Measurements from ENCODE around the gene CARD11.
"Not testable (repeated sequence)": the region's sequence is repeated elsewhere in the genome, so short reads cannot be mapped to it uniquely, and the experiment has no call there.

The CARD11 gene

DNA sequence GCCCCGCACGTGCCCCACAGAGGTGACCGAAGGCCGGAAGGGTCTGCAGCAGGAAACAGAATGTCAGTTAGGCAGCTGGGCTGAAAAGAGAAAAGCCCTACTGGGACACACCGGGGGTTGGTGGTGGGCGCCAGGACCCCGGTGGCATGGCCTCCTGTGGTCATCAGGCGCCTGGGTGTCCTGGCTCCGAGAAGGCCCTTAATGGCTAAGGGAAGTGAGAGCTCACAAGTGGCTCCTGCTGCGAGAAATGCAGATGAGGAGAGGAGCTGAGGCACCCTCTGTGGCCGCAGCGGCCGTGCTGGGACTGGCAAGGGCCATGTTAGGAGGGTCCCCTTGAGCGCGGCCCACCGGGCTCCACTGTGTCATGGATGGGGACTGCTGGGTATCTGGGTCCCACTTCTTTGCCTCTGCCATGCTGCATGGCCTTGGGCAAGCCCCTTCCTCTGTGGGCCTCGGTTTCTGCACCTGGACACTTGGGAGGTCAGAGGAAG lies 120.3 kb downstream of the CARD11 start:
- TF ChIP-seq, protein P1, sequence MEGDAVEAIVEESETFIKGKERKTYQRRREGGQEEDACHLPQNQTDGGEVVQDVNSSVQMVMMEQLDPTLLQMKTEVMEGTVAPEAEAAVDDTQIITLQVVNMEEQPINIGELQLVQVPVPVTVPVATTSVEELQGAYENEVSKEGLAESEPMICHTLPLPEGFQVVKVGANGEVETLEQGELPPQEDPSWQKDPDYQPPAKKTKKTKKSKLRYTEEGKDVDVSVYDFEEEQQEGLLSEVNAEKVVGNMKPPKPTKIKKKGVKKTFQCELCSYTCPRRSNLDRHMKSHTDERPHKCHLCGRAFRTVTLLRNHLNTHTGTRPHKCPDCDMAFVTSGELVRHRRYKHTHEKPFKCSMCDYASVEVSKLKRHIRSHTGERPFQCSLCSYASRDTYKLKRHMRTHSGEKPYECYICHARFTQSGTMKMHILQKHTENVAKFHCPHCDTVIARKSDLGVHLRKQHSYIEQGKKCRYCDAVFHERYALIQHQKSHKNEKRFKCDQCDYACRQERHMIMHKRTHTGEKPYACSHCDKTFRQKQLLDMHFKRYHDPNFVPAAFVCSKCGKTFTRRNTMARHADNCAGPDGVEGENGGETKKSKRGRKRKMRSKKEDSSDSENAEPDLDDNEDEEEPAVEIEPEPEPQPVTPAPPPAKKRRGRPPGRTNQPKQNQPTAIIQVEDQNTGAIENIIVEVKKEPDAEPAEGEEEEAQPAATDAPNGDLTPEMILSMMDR (conservative IDR thresholded peaks at IDR 0.05), result no peak
- H3K27ac ChIP-seq, result no peak overlapping the region

- TF ChIP-seq, protein P1 (conservative IDR thresholded peaks at IDR 0.05), result no peak
- no peak overlapping the region for H3K27ac ChIP-seq
These were observed 120.8 kb downstream of the CARD11 start for GRCh38 chr7:2922866-2923265.

DNA sequence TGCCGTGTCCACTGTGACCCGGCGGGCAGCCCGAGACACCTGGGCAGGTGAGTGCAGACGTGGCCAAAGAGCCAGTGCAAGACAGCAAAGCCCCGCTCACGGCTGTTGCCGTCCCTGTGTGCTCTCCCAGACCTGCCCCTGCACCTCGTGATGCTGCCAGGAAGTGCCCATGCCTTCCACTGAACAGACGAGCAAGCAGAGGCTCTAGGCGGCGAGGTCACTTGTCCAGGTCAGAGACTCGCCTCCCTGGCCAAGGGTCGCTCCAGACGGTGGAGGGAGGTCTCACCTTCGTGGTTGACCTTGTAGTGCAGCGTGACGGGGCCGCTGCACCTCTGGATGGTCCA lies 121.3 kb downstream of the CARD11 start:
- TF ChIP-seq, protein P1 (conservative IDR thresholded peaks at IDR 0.05), result no peak
- H3K27ac ChIP-seq, result no peak overlapping the region

DNA sequence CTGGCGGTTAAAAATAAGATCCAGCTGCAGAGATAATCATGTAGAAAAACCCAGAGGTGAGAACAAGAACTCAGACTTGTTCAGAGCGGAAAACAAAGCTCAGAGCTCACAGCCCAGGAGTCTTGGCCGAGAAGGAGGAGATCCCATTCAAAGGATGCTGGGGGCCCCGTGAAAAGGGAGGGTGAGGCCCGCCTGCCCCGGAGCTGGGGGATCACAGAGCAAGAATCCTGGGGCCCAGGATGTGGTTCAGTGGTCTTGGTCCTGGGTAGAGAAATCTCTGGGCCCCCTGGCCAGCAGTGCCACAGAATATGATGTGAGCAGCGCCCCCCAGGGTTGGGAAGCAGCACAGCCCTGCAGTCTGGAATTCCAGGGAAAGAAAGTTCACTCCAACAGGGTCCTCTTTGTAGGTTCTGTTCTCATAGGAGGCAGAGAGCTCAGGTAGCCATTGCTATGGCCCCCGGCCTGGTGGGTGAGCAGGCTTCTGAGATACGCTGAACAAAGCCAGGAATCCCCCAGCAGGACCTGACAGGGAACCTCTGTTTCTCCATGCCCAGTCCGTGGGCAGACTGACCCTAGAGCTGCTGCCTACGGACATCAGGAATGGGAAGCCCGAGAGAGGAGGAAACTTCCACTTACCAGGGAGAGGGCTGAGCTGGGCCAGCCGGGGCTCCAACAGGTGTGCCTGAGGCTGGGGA lies 121.9 kb downstream of the CARD11 start:
- no peak overlapping the region for H3K27ac ChIP-seq
- TF ChIP-seq, protein P1 (conservative IDR thresholded peaks at IDR 0.05), result no peak; the same call in 1 of the 2 replicates

- no peak overlapping the region for H3K27ac ChIP-seq
- TF ChIP-seq, protein P1 (conservative IDR thresholded peaks at IDR 0.05), result no peak
These were observed 122.6 kb downstream of the CARD11 start for GRCh38 chr7:2920956-2921652.

DNA sequence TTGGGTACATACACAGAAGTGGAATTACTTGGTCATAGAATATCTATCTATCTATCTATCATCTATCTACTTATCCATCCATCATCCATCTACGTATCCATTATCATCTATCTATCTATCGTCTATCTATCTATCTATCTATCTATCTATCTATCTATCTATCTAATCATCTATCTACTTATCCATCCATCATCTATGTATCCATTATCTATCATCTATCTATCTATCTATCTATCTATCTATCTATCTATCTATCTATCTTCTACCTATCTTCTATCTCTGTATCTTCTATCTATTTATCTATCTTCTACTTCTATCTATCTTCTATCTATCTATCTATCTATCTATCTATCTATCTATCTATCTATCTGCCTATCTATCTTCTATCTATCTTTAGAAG lies 123.2 kb downstream of the CARD11 start:
- H3K27ac ChIP-seq, result not testable (repeated sequence)

DNA sequence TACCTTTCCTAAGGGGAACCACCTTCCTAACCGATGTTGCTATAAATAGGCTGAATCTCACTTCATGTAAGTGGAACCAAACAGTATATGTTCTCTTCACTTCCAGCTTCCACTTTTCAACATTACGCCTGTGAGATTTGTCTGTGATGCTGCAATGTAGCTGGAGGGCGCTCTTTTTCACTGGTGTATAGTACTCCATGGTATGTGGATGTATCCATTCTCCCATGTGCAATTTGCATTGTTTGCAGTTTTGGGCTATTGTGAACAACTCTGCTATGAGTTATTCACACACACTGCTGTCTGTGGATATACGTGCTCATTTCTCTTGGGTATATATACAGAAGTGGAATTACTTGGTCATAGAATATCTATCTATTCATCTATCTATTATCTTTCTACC lies 123.6 kb downstream of the CARD11 start:
- TF ChIP-seq, protein P1 (conservative IDR thresholded peaks at IDR 0.05), result no peak

GRCh38 chr7:2919256-2919655 lies 124.4 kb downstream of the CARD11 start:
- H3K27ac ChIP-seq, result no peak overlapping the region
- TF ChIP-seq, protein P1 (conservative IDR thresholded peaks at IDR 0.05), result no peak

More for the DNA sequence above, 123.6 kb downstream of the CARD11 start:
- H3K27ac ChIP-seq, result no peak overlapping the region

Measured in VCaP (cell line).